ENCODE results near the gene SEMA7A.

The SEMA7A gene

DNA sequence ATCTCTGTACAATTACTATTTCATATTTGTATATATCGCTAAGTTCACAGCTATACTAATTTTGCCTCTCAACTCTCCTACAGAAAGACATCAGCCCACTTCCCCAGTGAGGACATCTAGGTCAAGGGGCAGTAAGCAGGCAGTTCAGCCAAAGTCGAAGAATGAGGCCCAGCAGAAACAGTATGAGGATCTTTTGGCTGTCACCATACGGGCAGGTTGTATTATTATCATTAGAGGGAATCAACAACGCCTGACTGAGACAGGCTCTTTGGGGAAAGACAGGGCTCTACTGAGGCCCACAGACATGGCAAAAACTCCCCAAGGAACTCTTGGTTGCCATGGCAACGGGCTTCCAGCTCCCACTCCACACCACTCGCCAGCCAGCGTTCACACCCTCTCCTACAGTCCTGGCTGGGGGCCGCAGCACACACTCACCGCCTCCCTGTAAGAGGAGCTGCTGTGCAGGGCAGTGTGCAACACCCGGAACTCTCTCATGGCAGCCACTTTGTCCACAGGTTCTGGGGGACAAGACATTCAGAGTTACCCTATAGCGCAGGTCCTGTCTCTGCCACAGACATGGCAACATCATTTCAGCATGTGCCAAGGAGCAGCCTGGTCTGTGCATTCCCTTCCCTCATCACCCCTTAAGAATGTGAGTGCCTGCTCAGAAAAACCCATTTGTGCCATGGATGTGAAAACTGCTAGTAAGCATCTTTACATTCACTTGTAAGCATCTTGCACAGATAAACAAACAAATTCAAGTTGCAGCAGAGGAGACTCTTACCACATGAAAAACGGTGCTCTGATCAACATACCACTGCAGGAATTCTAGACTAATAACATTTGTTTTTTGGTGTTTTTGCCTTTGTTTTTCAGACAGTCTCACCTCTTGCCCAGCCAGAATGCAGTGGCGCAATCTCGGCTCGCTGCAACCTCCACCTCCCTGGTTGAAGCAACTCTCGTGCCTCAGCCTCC is 18.4 kb upstream of the SEMA7A start:
- TF ChIP-seq TAF1 (IDR thresholded peaks at IDR 0.05; ENCODE audit: borderline replicate concordance, insufficient read depth, low read length), result no peak
- no peak for TF ChIP-seq FOXP2 (optimal IDR thresholded peaks at IDR 0.05; ENCODE audit: borderline replicate concordance, extremely low read depth, extremely low read length, insufficient read depth)
- TF ChIP-seq, protein P1, sequence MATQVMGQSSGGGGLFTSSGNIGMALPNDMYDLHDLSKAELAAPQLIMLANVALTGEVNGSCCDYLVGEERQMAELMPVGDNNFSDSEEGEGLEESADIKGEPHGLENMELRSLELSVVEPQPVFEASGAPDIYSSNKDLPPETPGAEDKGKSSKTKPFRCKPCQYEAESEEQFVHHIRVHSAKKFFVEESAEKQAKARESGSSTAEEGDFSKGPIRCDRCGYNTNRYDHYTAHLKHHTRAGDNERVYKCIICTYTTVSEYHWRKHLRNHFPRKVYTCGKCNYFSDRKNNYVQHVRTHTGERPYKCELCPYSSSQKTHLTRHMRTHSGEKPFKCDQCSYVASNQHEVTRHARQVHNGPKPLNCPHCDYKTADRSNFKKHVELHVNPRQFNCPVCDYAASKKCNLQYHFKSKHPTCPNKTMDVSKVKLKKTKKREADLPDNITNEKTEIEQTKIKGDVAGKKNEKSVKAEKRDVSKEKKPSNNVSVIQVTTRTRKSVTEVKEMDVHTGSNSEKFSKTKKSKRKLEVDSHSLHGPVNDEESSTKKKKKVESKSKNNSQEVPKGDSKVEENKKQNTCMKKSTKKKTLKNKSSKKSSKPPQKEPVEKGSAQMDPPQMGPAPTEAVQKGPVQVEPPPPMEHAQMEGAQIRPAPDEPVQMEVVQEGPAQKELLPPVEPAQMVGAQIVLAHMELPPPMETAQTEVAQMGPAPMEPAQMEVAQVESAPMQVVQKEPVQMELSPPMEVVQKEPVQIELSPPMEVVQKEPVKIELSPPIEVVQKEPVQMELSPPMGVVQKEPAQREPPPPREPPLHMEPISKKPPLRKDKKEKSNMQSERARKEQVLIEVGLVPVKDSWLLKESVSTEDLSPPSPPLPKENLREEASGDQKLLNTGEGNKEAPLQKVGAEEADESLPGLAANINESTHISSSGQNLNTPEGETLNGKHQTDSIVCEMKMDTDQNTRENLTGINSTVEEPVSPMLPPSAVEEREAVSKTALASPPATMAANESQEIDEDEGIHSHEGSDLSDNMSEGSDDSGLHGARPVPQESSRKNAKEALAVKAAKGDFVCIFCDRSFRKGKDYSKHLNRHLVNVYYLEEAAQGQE (IDR thresholded peaks at IDR 0.05; ENCODE audit: insufficient read depth in 1 of 2, low read depth in 2 of 2, low read length in 2 of 2), result no peak
- TF ChIP-seq POLR2AphosphoS5 (IDR thresholded peaks at IDR 0.05; ENCODE audit: low read depth, low read length), result no peak
- no peak for TF ChIP-seq SIN3A (IDR thresholded peaks at IDR 0.05; ENCODE audit: borderline replicate concordance, insufficient read depth, low read length)

DNA sequence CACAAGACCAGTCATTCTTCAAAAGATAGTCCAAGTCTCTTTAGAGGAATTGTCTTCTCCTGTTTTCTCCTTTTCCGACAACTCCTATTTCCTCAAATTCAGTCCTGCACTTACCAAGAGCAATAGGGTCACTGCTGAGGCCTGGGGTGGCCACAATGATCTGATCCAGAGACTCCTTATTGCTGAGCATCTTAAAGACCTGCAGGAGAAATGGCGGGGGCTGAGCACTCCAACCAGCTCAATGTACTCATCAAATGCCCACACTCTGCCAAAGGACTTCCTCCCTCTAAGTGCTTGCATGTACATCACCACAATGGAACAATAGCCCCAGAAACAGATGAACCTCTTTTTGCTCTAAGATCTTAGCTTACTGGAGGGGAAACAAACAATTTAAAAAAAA is 17.6 kb upstream of the SEMA7A start:
- TF ChIP-seq FOXP2 (optimal IDR thresholded peaks at IDR 0.05; ENCODE audit: borderline replicate concordance, extremely low read depth, extremely low read length, insufficient read depth) (no peak), TAF1 (IDR thresholded peaks at IDR 0.05; ENCODE audit: borderline replicate concordance, insufficient read depth, low read length) (no peak), POLR2AphosphoS5 (IDR thresholded peaks at IDR 0.05; ENCODE audit: low read depth, low read length) (no peak), SIN3A (IDR thresholded peaks at IDR 0.05; ENCODE audit: borderline replicate concordance, insufficient read depth, low read length) (no peak)
- TF ChIP-seq, protein P1 (IDR thresholded peaks at IDR 0.05; ENCODE audit: insufficient read depth in 1 of 2, low read depth in 2 of 2, low read length in 2 of 2), result no peak

DNA sequence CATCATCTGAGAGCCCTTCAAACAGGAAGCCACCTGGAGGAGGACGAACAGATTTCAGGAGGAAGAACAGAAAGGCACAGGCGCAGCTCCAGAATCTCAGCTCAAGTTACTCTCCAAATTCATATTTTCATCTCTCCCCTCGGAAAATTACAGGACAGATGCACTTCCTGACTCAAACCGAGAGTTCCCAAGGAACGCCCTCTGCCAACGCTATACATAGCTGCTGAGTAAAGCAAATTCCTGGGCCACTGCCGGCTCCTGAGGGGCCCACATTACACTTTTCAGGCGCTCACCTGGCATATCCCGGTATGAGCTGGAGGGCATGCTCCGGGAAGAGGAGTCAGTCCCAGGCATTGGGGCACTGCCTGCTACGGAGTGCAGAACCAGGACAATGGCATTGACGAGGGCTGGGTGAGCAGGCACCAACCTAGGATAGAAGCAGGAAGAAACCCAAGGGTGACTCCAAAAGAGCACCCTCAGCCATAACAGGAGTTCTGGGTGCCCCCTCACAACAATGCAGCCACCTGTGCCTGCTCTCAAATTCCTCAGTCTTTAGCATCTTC is 16.0 kb upstream of the SEMA7A start:
- TF ChIP-seq, protein P1 (IDR thresholded peaks at IDR 0.05; ENCODE audit: insufficient read depth in 1 of 2, low read depth in 2 of 2, low read length in 2 of 2), result no peak
- TF ChIP-seq SIN3A (IDR thresholded peaks at IDR 0.05; ENCODE audit: borderline replicate concordance, insufficient read depth, low read length) (no peak), TAF1 (IDR thresholded peaks at IDR 0.05; ENCODE audit: borderline replicate concordance, insufficient read depth, low read length) (no peak), POLR2AphosphoS5 (IDR thresholded peaks at IDR 0.05; ENCODE audit: low read depth, low read length) (no peak), FOXP2 (optimal IDR thresholded peaks at IDR 0.05; ENCODE audit: borderline replicate concordance, extremely low read depth, extremely low read length, insufficient read depth) (no peak)

DNA sequence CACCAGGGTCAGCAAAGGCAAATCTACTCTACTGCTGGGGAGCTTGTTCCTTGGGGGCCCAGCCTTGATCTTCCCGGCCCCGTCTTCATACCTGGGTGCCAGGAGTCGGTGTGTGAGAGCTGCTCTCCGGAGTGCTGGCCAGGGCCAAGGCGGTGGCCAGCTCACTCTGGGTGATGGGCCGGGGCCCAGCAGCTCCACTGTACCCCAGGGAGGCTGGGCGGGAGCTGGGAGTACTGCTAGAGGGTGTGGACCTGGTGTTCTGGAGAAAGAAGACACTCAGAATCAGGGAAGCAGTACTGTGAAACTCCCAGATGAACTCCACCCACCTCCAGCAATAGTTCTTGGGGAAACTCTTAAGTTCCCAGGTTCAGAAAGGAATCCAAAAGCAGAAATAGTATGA is 15.3 kb upstream of the SEMA7A start:
- TF ChIP-seq FOXP2 (optimal IDR thresholded peaks at IDR 0.05; ENCODE audit: borderline replicate concordance, extremely low read depth, extremely low read length, insufficient read depth) (no peak), TAF1 (IDR thresholded peaks at IDR 0.05; ENCODE audit: borderline replicate concordance, insufficient read depth, low read length) (no peak), POLR2AphosphoS5 (IDR thresholded peaks at IDR 0.05; ENCODE audit: low read depth, low read length) (no peak), SIN3A (IDR thresholded peaks at IDR 0.05; ENCODE audit: borderline replicate concordance, insufficient read depth, low read length) (no peak)
- TF ChIP-seq, protein P1 (IDR thresholded peaks at IDR 0.05; ENCODE audit: insufficient read depth in 1 of 2, low read depth in 2 of 2, low read length in 2 of 2), result no peak
